RWPE2 (cell line): ENCODE data around the gene PDE3B.
"Not testable (repeated sequence)": the region's sequence is repeated elsewhere in the genome, so short reads cannot be mapped to it uniquely, and the experiment has no call there.

Experiments
- ATAC-seq: fragments of 200-7000 bp; cut with Tn5 transposase; 3 replicates; pipeline ENCODE4 v1.9.1; 2021; ENCODE audit warnings: low read depth
- DNase-seq: peaks from one replicate; pipeline ENCODE4 v3.0.0-alpha.2; 2020; ENCODE audit warnings: low spot score
- H3K27ac ChIP-seq: fragments of 450-650 bp; 2 replicates; pipeline ENCODE4 v1.5.1; 2017; ENCODE audit warnings: mild to moderate bottlenecking; ENCODE audit not compliant: poor library complexity, severe bottlenecking
- H3K27me3 ChIP-seq: fragments of 250-450 bp; sonication (Bioruptor Pico); 2 replicates; pipeline ENCODE4 v1.5.1; 2021; ENCODE audit warnings: mild to moderate bottlenecking, moderate library complexity; ENCODE audit not compliant: insufficient read depth, poor library complexity, severe bottlenecking
- H3K36me3 ChIP-seq: fragments of 250-450 bp; sonication (Bioruptor Pico); 2 replicates; pipeline ENCODE4 v1.5.1; 2020; ENCODE audit warnings: low read depth, mild to moderate bottlenecking, moderate library complexity
- H3K4me1 ChIP-seq: fragments of 250-450 bp; sonication (Bioruptor Pico); 2 replicates; pipeline ENCODE4 v1.5.1; 2021; ENCODE audit warnings: mild to moderate bottlenecking, moderate library complexity; ENCODE audit not compliant: insufficient read depth, poor library complexity, severe bottlenecking
- H3K4me3 ChIP-seq: fragments of 250-450 bp; sonication (Bioruptor Pico); 2 replicates; pipeline ENCODE4 v1.5.1; 2021; ENCODE audit warnings: mild to moderate bottlenecking, moderate library complexity; ENCODE audit not compliant: severe bottlenecking
- H3K9me3 ChIP-seq: fragments of 250-450 bp; sonication (Bioruptor Pico); 2 replicates; pipeline ENCODE4 v1.5.1; 2021; ENCODE audit warnings: mild to moderate bottlenecking, moderate library complexity; ENCODE audit not compliant: severe bottlenecking
- TF ChIP-seq, protein P1 (sequence below): fragments of 450-650 bp; IDR thresholded peaks from one replicate; pipeline ENCODE4 v1.5.1; 2017; ENCODE audit warnings: mild to moderate bottlenecking, moderate library complexity; ENCODE audit not compliant: poor library complexity, severe bottlenecking

Gene PDE3B

DNA sequence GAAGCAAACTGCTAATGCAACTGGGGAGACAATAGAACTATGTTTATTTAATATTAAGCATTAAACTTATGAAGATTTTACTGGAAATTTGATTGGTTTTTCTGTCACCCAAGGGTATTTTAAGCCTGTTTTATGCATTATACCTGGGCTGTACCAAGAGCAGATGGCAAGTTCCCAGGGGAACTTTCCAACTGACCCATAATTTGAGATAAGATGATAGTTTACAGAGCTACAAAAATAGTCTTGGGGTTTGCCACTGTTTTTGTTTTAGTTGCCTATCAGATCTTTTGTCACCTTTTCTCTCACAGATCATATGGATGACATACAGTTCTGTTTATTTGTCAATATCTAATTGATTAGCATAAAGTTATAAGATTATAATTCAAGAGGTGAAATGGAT, 43.9 kb downstream of the PDE3B start:
- Histone ChIP-seq H3K27ac (no peak overlapping the region), H3K27me3 (peaks cover 6% of the 10 kb centered on the region), H3K36me3 (no peaks in the 10 kb centered on the region; the same call in 1 of the 2 replicates), H3K9me3 (no peaks in the 10 kb centered on the region), H3K4me3 (no peak overlapping the region), H3K4me1 (no peaks in the 10 kb centered on the region)
- ATAC-seq (no peak), DNase-seq (no peak)
- TF ChIP-seq, protein P1, sequence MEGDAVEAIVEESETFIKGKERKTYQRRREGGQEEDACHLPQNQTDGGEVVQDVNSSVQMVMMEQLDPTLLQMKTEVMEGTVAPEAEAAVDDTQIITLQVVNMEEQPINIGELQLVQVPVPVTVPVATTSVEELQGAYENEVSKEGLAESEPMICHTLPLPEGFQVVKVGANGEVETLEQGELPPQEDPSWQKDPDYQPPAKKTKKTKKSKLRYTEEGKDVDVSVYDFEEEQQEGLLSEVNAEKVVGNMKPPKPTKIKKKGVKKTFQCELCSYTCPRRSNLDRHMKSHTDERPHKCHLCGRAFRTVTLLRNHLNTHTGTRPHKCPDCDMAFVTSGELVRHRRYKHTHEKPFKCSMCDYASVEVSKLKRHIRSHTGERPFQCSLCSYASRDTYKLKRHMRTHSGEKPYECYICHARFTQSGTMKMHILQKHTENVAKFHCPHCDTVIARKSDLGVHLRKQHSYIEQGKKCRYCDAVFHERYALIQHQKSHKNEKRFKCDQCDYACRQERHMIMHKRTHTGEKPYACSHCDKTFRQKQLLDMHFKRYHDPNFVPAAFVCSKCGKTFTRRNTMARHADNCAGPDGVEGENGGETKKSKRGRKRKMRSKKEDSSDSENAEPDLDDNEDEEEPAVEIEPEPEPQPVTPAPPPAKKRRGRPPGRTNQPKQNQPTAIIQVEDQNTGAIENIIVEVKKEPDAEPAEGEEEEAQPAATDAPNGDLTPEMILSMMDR, result no peak

- no peak for DNase-seq
- no peaks in the 10 kb centered on the region for H3K4me1 ChIP-seq
These were observed 44.5 kb downstream of the PDE3B start for GRCh38 chr11:14687943-14688627.

DNA sequence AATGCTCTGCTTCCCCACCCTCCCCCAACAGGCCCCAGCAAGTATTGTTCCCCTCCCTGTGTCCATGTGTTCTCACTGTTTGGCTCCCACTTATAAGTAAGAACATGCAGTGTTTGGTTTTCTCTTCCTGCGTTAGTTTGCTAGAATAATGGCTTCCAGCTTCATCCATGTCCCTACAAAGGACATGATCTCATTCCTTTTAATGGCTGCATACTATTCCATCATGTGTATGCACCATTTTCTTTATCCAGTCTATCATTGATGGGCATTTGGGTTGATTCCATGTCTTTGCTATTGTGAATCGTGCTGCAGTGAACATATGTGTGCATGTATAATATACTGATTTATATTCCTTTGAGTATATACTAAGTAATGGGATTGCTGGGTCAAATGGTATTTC, 52.1 kb downstream of the PDE3B start:
- not testable (repeated sequence) for H3K4me1 ChIP-seq, H3K9me3 ChIP-seq, H3K27ac ChIP-seq, H3K4me3 ChIP-seq, H3K36me3 ChIP-seq, ATAC-seq, DNase-seq
- peaks cover 16% of the 10 kb centered on the region for H3K27me3 ChIP-seq

More at GRCh38 chr11:14687943-14688627, 44.5 kb downstream of the PDE3B start:
- H3K27me3 ChIP-seq, result peaks cover 6% of the 10 kb centered on the region
- H3K4me3 ChIP-seq, result no peak overlapping the region
- H3K36me3 ChIP-seq, result no peaks in the 10 kb centered on the region; the same call in 1 of the 2 replicates
- H3K9me3 ChIP-seq, result no peaks in the 10 kb centered on the region
- TF ChIP-seq, protein P1, result no peak
- no peak overlapping the region for H3K27ac ChIP-seq
- no peak for ATAC-seq

- DNase-seq (no peak), ATAC-seq (no peak)
- no peak overlapping the region for H3K27ac ChIP-seq
- peaks cover 5% of the 10 kb centered on the region for H3K9me3 ChIP-seq
- peaks cover 16% of the 10 kb centered on the region for H3K27me3 ChIP-seq
- H3K4me3 ChIP-seq, result no peak overlapping the region
- H3K4me1 ChIP-seq, result no peaks in the 10 kb centered on the region
- TF ChIP-seq, protein P1, result no peak
- no peaks in the 10 kb centered on the region for H3K36me3 ChIP-seq
These were observed 55.2 kb downstream of the PDE3B start for GRCh38 chr11:14698771-14699170.

GRCh38 chr11:14700593-14700992, 57.0 kb downstream of the PDE3B start:
- no peak overlapping the region for H3K27ac ChIP-seq
- H3K4me1 ChIP-seq, result no peaks in the 10 kb centered on the region
- peaks cover 16% of the 10 kb centered on the region for H3K27me3 ChIP-seq
- no peak overlapping the region for H3K4me3 ChIP-seq
- TF ChIP-seq, protein P1, result no peak
- H3K9me3 ChIP-seq, result peaks cover 8% of the 10 kb centered on the region
- no peak for DNase-seq
- no peaks in the 10 kb centered on the region for H3K36me3 ChIP-seq
- no peak for ATAC-seq
